Right hindlimb (tissue), 1 donor: ENCODE data around the gene SEH1L.
A peak's percentile ranks its signal among the peaks of the same experiment; 100 is the strongest.
"Not testable (repeated sequence)": the region's sequence is repeated elsewhere in the genome, so short reads cannot be mapped to it uniquely, and the experiment has no call there.

Experiments
- DNase-seq: peaks from one replicate; pipeline ENCODE4 v3.0.0-alpha.2; 2018

SEH1L gene

GRCh38 chr18:12946549-12947284 is 1.1 kb upstream of the SEH1L start:
- peak; percentile 67 for DNase-seq

- peak; percentile 97 for DNase-seq
Measured at GRCh38 chr18:12948050-12948804, 416 bp downstream of the SEH1L start.

DNA sequence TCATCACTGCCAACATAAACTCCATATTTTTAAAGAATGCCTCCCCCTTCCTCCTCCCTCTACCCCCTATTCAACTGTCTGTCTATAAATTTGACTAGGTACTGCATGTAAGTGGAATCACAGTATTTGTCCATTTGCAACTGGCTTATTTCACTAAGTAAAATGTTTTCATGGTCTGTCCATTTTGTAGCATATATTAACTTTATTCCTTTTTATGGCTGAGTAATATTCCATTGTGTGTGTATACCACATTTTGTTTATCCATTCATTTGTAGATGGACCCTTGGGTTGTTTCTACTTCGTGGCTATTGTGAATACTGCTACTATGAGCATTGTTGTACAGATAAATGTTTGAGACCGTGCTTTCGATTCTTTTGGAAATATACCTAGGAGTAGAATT is 10.7 kb downstream of the SEH1L start:
- DNase-seq, result no peak

DNA sequence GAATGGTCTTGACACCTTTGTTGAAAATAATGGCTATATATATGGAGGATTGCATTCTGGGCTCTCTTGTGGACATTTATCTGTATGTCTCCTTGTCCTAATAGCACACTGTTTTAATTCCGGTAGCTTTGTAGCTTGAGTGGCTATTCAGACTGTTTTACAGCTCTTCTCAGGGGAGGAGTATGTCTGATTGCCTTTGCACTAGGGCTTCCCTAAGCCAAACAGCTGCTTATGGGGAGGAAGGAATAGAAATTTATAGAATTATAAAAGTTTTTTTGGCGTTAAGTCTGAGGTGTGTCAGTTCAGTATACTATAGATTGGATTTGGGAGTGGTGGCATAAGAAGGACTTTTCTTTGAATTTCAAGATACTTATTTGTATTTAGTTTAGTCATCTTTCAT is 12.6 kb downstream of the SEH1L start:
- no peak for DNase-seq

DNA sequence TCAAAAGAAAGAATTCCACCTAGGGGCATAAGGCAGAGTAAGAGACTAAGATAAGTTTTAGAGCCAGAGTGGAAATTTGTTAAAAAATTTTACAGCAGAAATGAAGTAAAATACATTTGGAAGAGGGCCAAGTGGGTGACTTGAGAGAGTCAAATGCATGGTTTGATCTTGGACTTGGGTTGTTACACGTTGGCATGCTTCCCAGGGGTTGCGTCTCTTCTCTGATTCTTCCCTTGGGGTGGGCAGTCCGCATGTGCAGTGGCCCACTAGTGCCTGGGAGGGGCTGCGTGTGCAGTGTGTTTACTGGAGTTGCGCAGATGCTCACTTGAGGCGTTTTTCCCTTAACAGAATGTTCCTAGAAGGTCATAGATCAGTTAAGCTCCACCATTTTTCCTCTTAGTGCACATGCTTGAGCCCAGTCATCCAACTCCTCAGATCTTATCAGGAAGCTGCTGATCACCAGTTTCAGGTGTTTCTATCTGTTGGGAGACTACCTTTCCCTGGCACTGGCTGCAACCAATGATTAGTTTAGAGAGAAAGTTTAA is 13.1 kb downstream of the SEH1L start:
- no peak for DNase-seq

GRCh38 chr18:12963069-12963468 is 15.3 kb downstream of the SEH1L start:
- no peak for DNase-seq

- no peak for DNase-seq
Measured at GRCh38 chr18:12968115-12968514, 20.3 kb downstream of the SEH1L start.

GRCh38 chr18:12968619-12969018 is 20.8 kb downstream of the SEH1L start:
- DNase-seq, result no peak

DNA sequence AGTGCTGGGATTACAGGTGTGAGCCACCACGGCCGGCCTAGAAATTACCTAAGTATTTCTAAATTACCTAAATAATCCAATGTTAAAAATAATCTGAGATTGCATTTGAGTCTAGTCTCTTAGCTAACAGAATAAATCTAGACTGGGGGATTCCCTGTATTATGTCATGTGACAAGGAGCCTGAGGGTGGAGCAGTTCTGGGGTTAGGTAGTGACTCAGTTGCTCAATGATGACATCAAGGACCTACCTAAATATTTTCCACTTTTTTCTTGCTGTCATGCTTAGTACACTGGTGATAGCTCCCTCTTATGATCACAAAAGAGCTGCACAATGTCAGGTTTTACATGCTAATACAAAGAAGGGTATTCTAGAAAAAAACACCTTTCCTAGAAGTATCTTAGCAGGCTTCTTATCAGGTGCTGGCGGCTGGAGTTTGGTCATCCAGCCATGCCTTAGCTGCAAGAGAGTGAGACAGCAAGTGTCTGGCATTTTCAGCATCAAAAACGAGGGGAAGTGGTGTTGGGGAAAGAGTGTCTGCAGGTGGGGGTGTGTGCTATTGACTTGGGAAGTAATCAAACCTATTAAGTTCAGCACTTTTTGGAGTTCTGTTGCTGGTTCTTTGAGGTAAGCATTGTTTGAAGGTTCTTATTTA is 25.9 kb downstream of the SEH1L start:
- no peak for DNase-seq

DNA sequence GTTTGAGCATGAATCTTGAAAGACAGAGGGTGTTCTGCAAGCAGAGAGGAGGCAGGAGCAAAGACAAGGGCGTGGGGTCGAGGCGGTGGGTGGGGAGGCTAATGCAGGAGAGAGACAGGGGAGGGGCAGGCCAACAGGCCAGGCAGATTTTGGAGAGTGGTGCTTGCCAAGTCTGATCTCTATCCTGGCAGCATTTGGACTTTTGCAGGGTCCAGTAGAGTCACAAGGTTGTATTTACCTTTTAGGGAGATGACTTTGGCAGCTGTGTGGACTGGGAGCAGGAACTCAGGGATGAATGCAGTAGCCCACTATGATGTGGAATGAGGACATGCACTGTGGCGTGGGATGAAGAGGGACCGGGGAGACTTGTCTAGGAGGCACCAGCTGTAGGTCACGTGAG is 27.7 kb downstream of the SEH1L start:
- no peak for DNase-seq

GRCh38 chr18:12976305-12976704 is 28.5 kb downstream of the SEH1L start:
- DNase-seq, result no peak

GRCh38 chr18:12980065-12980464 is 32.3 kb downstream of the SEH1L start:
- not testable (repeated sequence) for DNase-seq

DNA sequence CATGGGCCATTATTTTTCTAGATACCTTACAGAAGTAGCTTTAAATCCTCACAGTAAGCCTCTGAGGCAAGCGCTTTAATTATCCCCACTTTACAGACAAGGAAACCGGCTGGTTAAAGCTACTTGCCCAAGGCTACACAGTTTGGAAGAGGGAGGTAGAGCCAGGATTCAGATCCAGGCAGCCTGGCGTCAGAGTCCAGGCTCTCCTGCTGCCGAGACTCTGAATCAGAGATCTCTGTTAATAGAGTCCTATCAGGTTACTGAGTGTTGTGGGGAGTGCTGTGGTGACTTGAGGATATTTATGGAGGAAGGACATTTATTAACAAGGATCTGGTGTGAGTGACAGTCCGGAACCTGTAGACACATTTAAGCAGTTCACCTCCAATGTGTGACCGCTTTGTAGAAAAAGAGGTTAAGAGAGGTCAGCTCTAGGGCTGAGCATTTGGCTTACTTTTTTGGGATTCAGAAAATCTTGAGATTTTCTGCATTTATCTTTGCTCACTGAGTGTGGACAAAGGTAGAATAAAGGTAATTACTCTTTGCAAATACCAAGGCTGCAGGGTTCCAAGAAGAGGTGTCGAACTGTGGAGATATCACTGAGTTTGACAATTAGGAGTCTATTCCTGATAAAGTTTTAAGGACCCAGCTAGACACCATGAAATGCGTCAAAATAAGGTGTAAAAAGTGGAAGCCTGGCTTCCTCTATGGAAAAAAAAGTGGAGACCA is 41.7 kb downstream of the SEH1L start:
- DNase-seq, result no peak

- no peak for DNase-seq
Measured at GRCh38 chr18:12990123-12990475, 42.3 kb downstream of the SEH1L start.

DNA sequence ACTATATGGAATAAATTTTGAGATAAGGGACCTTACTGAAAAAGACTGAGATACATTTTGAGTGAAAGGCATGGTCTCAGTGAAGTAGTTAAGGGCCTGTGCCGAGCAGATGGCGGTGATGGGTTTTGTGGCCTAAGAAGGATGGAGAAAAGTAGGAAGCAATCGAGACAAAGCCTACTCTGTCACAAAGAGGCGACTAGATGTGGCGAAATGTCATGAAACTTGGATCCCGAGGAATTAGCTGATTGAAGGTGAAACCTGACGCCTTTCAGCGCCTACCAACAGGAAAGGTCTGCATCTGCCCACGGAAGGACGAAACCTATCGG is 42.8 kb downstream of the SEH1L start:
- DNase-seq, result no peak

DNA sequence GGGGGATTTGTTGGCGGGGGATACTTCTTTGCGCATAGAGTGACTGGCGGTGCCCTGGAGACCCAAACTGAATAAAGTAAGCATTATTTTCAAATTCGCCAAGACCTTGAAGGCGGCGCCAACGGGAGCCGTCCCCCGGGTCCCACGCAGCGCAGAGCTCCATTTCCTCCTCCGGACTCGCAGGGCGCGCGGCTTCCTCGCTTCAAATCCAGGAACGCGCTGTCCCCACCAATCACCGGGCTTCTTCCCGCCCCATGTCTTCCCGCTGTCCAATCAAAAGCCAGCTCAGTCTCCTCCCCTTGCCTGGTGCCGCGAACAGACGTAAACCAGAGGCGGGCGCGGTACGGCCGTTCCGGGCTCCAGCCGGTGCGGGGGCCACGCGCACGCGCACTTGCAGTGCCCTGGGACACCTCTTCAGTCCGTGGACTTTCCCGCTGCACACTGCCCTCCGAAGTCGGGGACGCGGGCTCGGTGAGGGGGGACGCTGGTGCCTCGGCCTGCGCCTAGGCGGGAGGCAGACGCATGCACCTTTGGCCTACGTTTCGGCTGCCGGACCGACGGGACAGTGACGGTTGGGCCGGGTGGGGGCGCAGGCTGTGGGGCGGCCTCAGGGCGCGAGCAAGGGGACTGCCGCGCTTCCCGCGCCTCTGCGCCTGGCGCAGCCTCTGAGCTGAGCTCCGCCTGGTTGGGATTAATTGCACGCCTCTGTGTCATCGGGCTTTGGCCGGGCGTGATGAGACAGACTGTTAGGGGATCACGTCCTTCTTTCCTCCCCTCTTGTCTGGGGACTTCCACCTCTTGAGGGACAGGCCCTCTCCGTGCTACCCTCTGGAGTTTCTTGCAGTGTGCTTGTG is 43.4 kb downstream of the SEH1L start, which contains the start of gene CEP192:
TSS of gene CEP192 (plus strand) at position 396 of the 854 bp plus-strand sequence. CDS start 8,063 bp downstream, outside the sequence.
- DNase-seq, result peak; percentile 99

DNA sequence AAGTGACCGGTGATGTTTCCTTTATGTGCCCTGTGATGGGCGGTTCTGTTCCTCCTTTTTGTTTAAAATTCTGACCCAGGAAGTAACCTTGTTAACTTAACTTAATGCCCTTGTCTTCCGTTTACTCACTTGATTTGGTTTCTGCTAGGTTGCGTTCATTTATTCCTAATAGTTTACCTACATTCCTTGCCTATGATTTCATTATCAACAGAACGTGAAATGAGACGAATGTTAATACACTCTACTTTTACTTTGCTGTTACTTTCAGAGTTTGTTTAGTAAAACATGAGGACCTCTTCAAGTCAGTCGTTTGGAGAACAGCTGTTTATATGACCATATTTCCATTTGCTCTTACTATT is 44.0 kb downstream of the SEH1L start:
- no peak for DNase-seq

- DNase-seq, result no peak
Measured at GRCh38 chr18:12993439-12993838, 45.6 kb downstream of the SEH1L start.

DNA sequence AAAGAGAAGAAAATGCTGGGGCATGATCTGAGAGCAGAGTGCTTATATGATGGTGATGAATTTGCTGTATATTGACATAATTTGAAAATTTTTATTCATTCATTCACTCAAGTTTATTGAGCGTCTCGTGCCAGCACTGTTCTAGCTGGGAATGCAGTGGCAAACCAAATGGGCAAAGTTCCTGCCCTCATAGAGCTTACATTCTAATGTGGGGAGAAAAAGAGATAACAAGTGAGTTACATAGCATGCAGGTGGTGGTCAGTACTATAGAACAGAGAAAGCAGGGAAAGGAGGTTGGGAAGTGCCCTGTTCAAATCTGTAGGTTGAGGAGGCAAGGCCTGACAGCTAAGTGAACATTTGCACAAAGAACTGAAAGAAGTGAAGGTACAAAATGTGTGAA is 47.6 kb downstream of the SEH1L start:
- no peak for DNase-seq

- no peak for DNase-seq
Measured at GRCh38 chr18:12995952-12996477, 48.2 kb downstream of the SEH1L start.

DNA sequence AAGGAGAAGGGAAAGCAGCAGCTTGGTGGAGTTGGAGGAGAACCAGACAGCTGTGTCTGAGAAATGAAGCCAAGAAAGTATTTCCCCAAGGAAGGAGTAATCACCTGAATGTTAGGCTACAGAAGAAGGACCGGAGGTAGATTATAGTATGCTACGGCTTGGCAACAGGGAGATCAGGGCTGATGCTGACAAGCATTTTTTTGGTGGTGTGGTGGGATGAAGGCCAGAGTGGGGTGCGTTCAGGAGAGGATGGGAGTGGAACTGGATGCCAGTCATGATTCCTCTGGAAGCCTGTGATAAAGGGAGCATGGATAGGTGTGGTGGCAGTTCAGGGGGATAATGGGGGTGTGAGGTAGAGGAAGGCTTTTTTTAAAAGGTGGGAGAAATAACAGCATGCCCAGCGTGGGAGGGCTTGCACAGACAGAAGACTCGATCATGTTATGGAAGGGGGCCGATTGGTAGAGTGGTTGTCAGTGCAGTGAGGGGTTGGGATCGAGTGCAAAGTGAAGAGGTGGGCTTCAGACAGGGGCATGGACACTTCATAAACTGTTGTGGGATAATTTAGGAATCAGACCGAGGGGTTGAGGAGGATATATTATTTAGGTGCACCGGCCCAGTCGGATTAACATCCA is 49.0 kb downstream of the SEH1L start:
- DNase-seq, result no peak
